T follicular helper cell (primary cell): Measurements from ENCODE around the gene GNG13.
"Not testable (repeated sequence)": the region's sequence is repeated elsewhere in the genome, so short reads cannot be mapped to it uniquely, and the experiment has no call there.

Source experiments
- DNase-seq: peaks from one replicate; pipeline ENCODE4 v3.0.0-alpha.2; 2020; ENCODE audit warnings: low read depth

Gene GNG13

DNA sequence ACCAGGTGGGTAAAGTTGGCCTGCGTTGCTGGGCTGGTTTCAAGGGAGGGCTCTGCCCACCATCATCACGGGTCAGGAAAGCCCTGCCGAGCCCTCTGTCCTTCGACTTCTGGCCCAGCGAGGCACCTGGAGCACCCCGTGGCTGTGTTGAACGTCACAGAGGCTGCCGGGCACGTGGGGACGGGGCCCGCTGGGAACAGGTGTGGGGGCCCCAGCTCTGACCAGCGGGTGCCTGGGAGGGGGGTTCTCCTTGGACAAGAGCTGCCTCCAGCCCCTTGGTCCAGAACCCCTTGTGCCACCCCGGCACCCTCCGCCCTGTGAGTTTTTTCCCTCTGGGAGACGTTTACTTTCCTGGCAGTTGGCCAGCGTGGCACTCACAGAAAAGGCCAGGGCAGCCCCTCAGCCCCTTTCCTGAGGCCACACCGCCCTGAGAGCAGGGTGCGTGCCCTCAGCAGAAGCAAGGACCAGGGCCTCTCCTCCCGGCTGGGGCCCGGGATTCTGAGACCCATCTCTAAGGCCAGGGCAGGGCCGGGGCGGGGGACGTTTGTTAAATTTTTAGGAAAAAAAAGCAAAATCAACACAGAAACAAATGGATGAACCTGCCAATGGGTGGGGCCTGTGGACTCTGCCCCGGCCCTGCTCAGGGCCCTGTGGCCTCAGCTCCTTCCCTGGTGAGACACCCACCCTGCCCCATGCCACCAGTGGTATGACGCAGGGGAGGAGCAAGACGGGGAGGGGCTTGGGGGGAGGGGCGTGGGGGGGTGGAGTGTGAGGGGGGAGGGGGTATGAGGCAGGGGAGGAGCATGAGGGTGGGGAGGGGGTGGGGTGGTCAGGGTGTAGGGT lies 31.3 kb upstream of the GNG13 start:
- DNase-seq, result no peak

DNA sequence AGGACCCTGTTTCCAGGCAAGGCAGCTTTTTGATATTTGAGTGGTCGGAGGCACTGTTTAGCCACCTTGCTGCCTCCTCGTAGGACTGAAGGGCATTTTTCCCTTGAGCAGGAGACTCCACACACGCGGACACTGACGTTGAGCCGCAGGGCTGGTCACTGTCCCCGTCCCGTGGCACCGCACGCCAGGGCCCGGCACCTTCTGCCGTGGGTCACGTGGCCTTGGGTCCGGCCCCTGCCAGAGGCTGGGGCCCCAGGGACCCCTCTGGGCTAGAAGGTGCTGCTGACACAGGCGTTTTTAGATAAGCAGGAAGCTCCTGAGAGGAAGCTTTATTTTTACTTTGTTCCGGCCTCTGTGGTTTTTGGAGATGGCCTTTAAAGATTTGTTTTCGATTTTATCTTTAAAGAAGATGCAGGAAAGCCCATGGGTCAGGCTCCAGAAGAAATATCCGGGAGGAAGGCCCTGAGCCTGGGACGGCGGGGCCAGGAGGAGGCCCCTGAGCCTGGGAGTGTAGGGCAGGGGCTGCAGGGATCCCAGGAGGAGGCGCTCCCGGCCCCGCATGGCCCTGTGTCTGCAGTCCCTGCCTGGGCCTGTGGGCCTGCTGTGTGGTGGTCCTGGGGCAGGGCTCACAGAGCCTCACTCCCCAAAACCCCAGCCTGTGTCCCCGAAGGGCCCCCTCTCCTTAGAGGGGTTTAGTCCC lies 30.5 kb upstream of the GNG13 start:
- DNase-seq, result no peak

DNA sequence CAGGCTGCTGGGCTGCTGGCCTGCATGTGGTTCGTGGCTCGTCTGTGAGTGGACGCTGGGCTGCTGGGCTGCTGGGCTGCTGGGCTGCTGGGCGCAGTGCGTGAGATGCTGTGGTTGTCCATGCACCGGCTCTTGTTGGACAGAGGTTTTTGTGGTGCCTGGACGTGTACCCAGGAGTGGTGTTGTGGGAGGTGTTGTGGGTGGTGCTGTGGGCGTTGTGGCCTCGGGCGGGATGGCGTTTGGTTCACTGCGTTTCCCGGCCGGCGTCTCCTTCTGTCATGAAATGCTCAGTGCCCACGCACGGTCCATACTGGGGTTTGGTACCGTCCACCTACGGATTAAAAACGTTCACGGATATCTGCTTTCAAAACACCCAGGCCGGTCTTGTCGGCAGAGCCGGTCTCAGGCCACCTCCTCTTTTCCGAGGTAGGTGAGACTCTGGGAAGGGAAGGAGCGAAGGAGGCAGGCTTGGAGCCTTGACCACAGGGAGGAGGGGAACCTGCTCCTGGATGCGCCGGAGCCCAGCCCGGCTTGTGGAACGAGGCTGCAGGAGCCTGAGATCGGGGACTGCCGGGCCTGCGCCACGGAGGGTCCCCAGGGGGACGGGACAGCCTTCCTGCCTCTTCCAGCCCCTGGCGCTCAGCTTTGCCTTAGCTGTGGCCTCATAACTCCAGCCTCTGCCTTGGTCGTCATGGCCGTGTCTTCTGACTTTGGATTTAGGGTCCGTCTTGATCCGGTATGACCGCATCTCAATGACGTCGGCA lies 29.8 kb upstream of the GNG13 start:
- no peak for DNase-seq

DNA sequence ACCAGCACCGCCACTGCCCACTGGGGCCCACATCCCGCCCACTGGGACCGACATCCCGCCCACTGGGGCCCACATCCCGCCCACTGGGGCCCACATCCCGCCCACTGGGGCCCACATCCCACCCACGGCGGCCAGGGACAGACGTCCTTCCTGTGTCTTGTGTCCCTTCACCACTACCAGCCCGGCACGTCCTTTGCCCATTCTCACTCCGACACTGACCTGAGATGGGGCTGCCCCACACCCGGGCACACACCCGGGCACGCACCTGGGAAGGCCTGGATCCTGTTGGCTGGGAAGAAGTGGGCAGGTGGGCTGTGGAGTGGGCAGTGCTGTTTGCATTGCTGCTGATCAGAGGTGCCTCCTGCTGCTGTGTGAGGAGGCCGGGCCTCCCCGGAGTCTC lies 28.4 kb upstream of the GNG13 start:
- no peak for DNase-seq

DNA sequence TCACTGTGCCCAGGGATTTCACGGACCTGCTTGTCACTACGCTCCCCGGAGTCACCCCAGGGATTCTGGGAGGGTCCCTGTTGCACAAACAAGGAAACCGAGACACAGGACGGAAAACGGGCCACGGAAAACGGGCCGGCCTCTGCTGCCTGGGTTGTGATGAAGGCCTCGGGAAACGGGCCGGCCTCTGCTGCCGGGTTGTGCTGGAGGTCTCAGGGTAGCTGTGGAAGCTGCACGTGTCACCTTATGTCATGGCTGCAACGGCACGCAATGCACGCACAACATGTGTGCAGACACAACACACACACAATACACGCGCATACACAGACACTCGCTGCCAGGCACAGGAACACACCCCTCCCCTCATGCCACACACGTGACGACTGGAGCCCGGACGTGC lies 27.0 kb upstream of the GNG13 start:
- no peak for DNase-seq

DNA sequence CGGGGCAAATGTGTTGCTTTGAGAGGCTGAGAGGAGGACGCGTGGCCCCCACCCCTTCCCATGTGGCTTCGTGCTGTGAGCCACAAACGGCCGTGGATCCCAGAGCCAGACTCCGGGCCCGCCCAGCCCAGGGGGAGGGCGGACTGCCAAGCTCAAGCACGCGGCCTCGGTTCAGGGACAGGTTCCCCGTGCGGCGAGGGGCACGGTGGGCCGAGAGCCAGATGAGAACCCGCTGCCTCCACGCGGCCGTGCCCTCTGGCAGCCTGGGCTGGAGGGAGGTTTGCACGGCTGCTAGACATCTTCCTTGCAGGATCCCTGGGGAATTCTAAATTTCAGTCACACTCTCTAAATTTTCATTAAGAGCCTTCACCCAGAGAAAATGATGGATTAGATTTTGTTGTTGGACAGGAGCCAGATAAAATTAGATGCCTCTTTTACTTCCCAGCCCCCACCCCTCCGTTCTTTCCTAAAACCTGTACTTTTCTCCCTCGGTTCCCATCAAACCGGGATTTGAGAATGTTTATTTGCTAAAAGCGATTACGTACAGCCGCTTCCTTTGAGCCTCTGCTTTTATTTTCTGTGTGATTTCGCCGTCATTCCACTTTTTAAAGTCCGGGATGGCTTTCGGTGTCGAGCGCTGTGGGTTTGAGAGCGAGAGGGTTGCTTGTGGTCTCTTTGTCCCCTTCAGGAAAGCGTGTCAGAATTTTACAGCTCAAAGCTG lies 25.0 kb upstream of the GNG13 start:
- no peak for DNase-seq

DNA sequence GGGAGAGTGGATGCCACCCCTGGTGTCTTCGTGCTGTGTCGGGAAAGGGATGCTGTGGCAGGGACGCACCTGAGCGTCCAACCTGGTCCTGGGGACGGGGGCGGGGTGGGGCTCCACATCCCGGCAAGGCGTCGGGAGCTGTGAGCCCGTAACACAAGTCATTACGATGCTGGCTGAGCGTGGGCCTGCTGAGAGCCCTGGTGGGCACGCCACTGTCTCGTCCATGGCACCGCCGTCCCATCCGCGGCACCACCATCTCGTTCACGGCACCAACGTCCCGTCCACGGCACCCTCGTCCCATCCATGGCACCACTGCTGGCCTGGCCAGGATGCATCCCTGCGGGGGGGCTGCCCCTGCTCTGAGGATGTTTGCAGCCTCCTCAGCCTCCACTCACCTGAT lies 24.1 kb upstream of the GNG13 start:
- DNase-seq, result no peak

DNA sequence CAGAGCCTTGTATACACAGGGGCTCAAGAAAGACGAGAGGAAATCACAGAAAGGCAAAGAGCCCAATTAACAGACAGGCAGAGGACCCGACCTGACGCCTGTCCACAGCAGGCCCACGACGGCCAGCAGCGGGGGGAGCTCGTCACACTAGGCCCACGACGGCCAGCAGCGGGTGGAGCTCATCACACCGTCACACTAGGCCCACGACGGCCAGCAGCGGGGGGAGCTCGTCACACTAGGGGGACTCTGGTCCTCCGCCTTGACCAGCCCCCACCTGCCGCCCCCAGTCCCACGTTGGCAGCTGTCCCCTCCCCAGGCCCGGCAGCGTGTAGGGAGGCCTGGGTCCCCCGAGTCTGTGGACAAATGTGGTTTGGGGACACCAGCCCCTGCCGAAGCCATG lies 23.7 kb upstream of the GNG13 start:
- DNase-seq, result no peak

DNA sequence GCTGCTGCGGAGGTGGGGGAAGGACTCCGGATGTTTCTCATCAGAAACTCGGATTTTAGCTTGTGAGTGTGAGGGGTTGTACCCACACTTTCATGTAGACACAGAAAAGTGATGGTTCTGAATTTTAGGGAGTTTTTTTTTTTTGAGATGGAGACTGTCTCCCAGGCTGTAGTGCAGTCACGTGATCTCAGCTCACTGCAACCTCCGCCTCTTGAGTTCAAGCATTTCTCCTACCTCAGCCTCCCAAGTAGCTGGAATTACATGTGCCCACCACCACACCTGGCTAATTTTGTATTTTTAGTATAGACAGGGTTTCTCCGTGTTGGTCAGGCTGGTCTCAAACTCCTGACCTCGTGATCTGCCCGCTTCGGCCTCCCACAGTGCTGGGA lies 22.4 kb upstream of the GNG13 start:
- DNase-seq, result no peak

DNA sequence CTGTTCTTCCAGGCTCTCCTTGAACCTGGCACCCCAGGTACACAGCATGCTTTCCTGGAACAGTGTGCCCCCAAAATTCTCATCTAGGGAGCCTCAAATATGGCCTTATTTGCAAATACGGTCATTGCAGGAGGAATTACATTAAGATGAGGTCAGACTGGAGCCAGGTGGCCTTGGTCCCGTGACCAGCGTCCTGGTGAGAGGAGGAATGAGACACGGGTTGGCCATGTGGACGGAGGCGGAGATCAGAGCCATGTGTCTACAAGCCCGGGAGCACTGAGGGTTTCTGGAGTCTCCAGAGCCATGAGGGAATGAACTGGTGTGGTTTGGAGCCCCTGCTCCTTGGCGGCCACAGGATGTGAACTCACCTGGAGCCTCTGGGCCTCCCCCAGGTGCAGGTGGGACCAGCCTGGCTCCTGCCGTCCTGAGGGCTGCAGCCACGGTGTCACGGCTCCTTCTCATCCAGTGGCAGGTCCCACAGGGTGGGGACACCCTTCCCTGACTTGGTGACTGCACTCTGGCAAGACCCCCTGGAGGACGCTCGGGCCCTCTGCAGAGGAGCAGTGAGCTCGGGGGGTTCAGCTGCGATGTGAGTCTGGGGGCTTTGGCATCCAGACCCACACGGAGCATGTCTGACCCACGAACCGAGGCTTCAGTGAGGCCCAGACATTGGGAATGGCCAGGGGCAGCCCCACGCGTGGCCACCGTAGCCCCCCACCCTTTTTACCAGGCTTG lies 21.8 kb upstream of the GNG13 start:
- DNase-seq, result no peak

DNA sequence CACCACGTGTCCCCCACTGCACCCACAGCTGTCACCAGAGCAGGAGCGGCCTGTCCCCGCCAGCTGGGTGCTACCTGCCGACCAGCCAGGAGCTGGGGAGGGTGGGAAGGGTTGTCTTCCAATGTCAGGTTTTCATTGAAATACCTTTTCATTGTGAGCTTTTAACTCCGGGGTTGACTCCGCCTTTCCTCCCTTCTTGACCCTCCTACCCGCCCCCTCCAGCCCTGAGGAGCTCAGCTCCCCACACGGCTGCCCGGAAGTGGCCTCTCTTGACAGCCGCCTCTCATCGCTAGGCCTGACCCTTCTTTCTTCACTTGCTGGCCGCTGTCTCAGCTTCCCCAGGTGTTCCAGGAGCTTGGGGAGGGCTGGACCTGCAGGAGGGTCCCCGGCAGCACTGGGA lies 21.2 kb upstream of the GNG13 start:
- no peak for DNase-seq

DNA sequence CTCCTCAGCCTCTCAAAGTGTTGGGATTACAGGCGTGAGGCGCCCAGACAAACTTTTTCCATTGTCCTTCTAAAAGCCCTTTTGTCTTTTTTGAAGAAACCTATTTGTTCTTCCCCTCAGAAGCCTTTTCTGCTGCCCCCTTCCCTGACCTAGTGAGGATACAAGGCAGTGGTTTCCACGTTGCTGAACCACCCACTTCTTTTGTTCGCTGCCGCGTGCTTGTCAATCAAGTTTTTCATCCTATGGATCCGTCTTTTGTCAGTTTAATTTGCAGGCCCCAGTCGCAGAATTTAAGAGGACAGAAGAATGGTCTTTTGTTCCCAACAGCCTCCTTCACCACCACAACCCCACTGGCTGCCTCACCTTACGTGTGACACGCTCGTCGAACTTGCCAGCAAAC lies 20.2 kb upstream of the GNG13 start:
- DNase-seq, result no peak

DNA sequence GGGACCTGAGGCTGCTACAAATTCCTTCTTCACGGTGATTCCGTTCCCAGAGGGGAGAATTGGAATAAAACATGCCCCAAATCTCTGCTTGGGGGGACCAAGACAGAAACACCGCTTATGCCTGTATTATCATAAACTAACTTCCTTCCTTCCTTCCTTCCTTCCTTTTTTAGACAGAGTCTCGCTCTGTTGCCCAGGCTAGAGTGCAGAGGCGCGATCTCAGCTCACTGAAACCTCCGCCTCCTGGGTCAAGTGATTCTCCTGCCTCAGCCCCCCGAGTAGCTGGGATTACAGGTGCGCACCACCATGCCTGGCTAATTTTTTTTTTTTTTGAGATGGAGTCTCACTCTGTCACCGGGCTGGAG lies 19.5 kb upstream of the GNG13 start:
- DNase-seq, result not testable (repeated sequence)

DNA sequence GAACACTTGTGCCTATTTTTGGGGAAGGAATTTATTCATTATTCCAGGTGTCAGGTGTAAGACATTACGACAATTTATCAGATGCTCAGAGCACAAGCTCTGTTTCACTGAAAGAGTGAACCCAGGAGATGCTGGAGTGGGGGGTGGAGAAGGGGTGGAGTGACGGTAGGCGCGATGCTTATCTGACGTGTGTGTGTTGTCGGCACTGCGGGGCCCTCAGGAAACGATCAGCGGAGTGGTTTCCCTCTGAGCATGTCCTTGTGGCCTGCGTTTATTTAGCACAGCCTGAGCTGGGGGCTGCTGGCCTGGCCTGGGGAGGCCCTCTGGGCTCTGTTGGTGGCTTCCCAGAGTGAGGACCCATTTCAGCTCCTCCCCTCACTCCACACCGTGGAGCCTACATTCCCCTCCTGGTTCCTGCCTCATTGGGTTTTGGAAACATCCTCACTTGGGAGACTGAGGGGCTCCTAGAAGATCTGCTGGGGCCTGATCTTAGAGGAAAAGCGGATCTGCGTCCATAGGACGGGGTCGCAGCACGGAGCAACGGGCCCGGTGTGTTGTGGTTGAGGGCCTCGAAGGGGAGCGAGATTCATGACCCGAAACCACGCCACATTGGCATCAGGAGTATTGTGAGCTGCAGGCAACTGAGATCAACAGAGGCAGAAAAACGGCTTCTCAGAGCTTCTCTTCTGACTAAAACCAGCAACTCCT lies 19.0 kb upstream of the GNG13 start:
- DNase-seq, result no peak

DNA sequence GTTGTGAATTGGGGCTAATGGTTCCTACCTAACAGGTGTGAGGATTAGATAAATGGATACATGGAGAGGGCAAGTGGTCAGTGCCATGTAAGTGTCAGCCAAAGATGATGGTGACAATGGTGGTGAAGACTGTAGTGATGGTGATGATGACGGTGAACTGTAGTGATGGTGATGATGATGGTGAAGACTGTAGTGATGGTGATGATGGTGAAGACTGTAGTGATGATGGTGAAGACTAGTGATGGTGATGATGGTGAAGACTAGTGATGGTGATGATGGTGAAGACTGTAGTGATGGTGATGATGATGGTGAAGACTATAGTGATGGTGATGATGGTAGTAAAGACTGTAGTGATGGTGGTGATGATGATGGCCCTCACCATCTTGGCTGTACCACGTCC lies 18.1 kb upstream of the GNG13 start:
- DNase-seq, result no peak

DNA sequence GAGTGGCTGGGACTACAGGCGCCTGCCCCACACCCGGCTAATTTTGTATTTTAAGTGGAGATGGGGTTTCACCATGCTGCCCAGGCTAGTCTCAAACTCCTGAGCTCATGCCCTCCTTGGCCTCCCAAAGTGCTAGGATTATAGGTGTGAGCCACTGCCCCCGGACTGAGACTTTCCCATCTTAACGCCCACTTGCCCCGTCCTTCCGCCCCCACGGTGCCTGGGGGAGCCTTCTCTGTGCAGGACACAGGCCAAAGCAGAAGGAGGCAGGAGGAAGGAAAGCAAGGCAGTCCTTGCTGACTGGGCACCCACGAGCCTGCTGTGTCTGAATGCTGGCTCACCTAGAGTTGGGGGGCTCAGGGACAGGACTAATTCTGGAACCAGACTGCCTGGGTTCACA lies 17.6 kb upstream of the GNG13 start:
- DNase-seq, result no peak

DNA sequence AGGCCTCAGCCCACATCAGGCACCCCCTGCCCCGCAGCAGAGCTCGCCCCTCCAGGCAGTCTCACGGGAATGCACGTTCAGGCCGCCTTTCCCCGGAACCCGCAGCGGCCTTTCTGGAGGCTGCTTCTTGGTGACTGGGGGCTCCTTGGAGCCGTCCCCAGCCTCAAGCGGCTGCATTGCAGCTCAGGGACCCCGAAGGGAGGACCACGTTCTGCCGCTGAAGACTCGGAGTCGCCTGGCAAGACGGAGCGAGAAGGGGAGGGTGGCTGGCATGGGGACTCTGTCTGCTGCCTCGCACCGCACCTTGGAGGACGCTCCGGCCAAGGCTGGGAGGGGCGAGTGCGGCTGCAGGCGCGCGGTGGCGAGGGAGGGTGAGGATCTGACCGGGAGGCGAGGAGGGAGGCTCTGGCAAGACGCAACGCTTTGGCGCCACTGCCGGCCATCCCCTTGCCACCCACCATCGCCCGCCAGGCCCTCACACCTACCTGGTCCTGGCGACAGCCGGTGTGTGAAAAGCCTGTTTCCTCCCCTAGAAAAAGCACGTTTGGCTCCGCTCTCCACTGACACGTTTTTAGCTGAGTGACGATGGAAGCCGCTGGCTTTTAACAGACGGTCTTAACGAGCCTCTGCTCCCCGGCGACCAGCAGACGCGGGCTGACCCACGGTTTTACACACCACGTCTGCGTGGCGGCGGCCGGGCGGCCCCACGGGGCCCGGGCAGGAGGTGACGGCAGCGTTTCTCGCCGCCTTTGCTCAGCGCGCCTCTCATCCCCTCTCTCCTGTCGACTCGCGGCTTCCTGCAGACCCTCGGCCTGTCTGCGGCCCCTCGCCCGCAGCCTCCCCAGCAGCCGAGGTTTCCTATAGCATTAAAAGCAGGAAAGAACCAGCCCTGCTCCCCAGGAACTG lies 16.7 kb upstream of the GNG13 start:
- DNase-seq, result no peak

DNA sequence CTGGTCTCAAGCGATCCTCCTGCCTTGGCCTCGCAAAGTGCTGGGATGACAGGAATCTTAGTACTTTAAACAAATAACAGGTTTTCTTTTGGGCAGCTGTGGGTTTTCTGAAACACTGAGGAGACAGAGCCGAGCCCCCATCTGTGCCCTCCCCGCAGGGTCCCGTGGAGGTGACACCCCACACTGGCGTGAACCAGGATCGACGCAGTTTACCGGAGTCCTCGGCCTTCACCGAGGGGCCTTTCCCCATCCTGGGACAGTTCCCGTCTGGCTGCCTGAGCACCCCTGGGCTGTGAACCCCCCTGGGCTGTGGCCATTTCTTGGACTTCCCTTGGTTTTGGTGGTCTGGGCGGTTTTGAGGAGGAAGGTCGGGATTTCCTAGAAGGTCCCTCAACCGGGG lies 15.3 kb upstream of the GNG13 start:
- DNase-seq, result no peak

DNA sequence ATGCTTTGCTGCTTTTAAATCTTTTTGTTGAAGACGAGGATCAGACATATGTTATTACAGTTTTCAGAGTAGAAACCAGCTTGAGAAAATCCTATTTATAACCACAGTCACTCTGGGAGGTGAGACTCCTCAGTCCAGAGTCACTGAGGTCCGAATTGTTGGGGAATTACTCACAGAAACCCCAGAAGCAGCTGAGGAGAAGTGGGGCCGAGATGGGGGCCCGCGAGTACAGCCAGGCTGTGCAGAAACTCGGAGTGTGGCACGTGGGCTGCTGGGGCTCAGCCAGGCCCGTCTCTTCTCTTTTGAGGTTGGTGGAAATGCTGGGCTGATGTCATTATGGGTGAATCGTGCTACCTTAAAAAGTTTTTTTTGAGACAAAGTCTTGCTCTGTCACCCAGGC lies 14.4 kb upstream of the GNG13 start:
- DNase-seq, result no peak

DNA sequence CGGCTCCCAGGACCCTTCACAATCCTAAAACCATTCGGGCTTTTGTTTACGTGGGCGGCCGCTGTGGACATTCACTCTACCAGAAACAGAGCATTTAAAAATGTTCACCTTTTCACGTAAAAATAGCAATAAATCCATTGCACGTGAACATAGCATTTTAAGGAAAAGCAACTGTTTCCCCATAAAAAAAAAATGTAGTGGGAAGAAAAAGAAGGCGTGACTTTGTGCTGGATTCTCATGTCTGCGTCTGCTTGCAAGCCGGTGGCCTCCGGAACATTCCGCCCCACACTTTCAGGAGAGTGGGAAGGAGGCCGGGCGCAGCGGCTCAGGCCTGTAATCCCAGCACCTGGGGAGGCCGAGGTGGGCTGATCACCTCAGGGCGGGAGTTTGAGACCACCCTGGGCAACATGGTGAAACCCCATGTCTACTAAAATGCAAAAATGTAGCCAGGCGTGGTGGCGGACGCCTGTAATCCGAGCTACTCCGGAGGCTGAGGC lies 13.4 kb upstream of the GNG13 start:
- DNase-seq, result no peak
